Measurements from ENCODE around the gene INPP4B. TPM values are rescaled to one million over a fixed set of nuclear protein-coding genes. Genes with fewer than 3 reads are reported as not detected.

INPP4B gene
- total RNA-seq, 1 donor from 2014 or later = 84.9 TPM

DNA sequence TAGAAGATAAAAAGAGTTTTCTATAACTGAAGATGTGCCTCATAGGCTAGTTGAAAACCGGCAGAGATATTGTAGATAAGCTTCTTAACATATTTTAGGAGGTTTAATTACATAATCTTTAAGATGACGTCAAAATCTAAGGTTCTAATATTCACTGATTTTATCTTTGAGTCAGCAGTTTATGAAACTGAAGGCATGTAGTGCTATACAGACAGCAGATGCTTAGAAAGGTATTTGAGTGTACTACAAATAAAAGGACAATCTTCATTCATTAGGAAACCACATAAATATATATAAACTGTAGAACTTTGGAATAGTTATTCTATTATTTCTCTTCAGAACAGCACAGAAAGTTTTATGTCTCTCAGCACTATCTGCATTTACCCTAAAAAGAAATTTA is 704.9 kb downstream of the INPP4B start:
- DNase-seq (ENCODE audit: low spot score) = no peak

DNA sequence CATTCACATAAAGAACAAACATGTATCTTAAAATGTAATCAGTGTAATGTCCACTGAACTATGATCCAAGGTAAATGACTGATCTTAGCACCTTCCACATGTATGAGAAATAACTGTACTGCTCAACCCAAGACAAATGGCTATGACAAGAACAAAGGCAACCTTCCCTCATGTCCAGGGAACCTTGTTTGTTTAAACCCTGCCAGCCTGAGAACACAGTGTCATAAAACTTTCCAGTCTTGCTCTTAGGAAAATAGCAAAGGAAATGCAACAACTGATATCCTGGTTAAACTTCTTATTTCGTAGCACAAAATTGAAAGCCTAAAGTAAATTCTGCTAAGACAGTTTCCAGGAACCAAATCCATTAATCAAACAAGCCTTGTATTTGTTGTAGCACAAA is 715.4 kb downstream of the INPP4B start:
- DNase-seq (ENCODE audit: low spot score) = no peak

GRCh38 chr4:142129931-142130330 is 716.2 kb downstream of the INPP4B start:
- no peak for DNase-seq (ENCODE audit: low spot score)

DNA sequence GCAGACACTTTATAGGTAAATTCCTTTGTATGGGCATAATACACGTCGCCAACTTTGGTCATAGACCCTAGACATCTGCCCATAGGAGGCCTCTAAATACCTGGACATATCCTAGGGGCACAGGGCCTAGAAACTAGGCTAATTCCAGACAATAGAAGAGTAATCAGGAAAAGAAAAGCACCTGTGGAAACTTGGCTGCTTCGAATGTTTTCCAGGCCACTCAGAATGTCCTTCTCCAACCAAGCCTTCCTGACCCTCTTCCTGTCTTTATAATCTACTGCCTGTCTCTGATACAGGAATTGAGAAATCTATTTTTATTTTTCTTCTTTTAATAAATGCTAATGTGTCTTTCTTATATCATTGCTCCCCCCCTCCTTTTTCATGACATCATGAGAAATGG is 716.6 kb downstream of the INPP4B start:
- DNase-seq (ENCODE audit: low spot score) = no peak

DNA sequence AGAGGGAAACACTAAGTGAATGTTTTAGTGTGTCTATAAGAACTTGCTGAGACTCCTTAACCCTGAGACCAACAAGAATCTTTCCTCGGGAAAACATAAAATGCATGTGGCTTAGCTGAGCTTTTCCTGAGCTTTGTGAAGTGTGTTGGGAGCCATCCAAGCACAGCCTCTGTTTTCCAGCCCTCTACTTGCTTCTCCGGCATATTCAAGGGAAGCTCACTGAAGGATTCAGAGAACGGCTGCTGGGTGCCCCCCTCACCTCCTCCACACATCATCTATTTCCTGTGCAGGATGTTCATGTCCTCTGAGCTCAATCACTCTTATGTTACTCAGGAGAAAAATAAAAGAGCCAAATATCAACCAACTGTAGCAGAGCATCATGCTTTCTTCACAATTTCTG is 717.6 kb downstream of the INPP4B start:
- DNase-seq (ENCODE audit: low spot score) = no peak

- DNase-seq (ENCODE audit: low spot score) = peak; percentile 60
Measured at GRCh38 chr4:142126890-142127497, 719.1 kb downstream of the INPP4B start.

DNA sequence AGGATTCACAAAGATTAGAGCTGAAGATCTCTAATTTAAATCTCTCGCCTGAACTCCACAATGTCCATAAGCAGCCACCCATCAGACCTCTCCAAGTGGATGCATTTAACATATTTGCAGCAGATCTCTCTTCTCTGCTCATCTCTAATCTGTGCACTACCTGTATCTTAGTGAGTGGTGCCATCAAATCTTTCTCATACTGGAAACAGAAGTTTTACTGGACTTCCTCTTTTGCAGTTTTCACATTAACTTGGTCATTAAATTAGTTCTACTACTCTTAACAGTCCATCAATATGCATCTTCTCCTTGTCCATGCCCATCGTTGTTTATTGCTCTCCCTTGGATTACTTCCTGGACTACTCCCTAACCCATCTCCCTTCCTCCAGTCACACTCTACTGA is 721.2 kb downstream of the INPP4B start:
- no peak for DNase-seq (ENCODE audit: low spot score)

DNA sequence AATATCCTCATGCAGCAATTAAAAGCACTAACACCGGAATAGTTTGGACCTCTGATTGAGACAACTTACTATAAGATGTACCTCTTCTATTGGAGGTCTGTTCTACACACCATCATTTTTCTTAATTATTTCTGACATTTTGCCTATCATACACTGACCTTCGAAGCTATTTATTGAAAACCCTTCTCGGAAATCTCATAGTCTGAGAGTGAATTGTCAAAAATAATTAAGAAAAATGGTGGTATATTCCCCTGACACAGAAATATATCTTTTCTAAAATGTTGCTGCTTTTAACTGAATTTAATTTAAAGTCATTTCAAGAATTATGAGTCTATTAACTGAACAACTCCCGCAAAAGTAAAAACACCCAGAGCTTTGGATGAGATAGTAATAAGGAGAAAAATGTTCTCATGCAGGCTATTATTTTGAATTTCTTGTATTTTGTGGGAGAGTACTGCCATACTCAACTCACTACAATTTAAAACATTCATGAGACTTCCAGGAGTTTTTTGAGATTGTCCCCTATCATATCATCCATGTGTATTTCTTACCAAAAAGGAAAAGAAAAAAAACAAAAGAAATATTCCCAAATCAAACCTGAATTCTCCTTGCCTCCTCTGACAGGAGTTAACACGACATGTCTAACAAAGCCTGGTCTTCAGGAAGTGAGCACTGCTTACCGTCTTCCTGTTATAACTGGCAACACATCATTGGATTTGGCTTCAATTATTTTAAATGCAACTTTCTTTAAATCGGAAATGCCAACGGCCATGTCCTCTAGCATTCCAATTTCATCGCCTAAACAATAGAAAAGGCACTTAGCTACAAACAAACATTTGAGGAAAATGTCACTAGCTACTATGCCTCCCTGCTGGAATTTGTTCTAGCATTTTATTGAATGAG is 724.4 kb downstream of the INPP4B start:
- no peak for DNase-seq (ENCODE audit: low spot score)

GRCh38 chr4:142120921-142121320 is 725.2 kb downstream of the INPP4B start:
- no peak for DNase-seq (ENCODE audit: low spot score)

DNA sequence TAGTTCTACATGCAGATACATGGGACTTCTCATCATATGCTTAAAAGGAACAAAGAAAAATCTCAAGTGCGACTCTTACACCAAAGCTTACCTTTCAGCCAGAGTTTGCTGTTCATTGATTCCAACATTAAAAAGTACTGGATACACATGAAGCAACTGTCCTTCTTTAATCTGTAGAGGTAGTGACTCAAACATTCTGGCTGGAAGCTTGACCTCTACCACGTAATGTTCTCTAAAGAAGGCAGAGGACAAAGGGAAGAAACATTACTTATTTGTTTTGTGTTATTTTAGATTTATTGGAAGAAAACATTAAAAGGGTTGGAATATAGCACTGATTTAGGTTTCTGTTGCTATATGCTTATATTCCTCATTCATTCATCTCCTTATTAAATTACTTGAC is 733.6 kb downstream of the INPP4B start:
- DNase-seq (ENCODE audit: low spot score) = no peak

- DNase-seq (ENCODE audit: low spot score) = no peak
Measured at GRCh38 chr4:142110136-142110535, 736.0 kb downstream of the INPP4B start.

DNA sequence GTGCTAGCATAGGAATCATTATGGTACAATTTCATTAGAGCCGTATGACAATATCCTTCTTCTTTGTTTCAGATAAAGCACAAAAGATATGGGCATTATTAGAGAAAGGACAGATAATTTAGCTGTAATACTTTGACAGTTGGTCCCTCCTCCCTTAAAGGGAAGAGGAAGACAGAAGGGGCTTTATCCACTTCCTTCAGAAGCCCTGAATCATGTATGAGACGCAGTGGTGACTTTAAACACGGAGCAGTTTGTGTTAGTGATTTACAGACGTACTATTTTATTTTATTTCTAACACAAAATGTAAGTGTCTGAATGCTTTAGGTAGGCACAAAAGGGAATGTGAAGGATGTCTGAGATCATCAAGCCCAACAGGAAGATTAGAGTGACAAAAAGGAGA is 742.1 kb downstream of the INPP4B start:
- no peak for DNase-seq (ENCODE audit: low spot score)

DNA sequence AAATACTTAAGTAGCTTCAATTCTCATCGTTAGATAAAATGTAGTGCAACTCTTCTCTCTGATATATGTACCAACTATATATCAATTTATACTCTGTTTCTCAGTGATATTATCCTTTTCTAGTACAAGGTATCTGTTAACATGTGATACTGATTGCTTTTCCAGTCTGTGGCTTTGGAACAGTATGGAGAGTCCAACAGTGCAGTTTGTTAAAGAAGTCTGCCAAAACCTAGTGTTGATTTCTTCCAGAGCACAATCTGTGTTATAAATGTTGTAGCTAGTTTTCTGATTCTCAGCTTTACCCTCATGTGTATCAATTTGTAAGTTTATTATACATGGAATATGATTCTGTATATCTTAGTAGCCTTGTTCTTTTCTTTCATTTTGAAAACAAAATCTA is 744.7 kb downstream of the INPP4B start:
- no peak for DNase-seq (ENCODE audit: low spot score)

GRCh38 chr4:142100941-142101340 is 745.2 kb downstream of the INPP4B start:
- DNase-seq (ENCODE audit: low spot score) = no peak

DNA sequence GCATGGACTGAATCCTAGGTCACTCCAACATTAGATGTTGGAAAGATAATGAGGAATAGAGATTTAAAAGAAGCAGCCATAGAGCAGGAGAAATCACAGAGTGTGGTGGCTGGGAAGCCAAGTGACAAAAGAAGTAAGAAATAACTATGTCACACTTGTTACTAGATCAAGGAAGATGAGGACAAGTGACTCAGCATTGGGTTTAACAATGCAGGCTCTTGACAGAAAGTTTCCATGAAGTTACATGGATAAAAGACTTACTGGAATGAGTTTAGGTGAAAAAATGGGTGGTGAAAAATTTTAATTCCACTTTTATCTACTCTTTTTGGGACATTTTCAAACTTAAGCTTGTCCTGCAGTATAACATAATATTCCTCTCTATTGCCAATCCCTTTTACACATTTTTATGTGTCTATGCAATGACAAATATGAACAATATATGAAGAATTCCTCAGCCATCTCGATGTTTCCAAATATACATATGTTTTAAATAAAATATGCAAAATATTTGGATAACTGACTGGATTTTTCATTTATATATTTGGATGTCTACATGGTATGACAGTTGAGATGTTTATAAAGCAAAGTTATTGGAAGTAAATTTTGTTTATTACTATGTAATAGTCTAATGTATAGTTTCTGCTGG is 747.1 kb downstream of the INPP4B start:
- DNase-seq (ENCODE audit: low spot score) = no peak

- DNase-seq (ENCODE audit: low spot score) = no peak
Measured at GRCh38 chr4:142098380-142098779, 747.7 kb downstream of the INPP4B start.

DNA sequence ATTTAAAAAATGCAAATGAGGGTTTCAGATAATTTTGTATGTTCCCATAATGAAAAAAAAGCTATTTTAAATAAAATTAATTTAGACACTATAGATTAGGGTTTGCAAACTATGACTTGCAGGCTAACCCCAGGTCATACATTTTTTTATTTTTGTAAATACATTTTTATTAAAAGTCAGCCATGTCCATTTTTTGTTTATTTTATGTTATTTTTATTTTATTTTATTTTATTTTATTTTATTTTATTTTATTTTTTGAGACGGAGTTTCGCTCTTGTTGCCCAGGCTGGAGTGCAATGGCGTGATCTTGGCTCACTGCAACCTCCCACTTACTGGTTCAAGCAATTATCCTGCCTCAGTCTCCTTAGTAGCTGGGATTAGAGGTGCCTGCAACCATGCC is 749.1 kb downstream of the INPP4B start:
- no peak for DNase-seq (ENCODE audit: low spot score)

GRCh38 chr4:142095886-142096605 is 750.1 kb downstream of the INPP4B start:
- peak; percentile 53 for DNase-seq (ENCODE audit: low spot score)

- no peak for DNase-seq (ENCODE audit: low spot score)
Measured at GRCh38 chr4:142092941-142093340, 753.2 kb downstream of the INPP4B start.

DNA sequence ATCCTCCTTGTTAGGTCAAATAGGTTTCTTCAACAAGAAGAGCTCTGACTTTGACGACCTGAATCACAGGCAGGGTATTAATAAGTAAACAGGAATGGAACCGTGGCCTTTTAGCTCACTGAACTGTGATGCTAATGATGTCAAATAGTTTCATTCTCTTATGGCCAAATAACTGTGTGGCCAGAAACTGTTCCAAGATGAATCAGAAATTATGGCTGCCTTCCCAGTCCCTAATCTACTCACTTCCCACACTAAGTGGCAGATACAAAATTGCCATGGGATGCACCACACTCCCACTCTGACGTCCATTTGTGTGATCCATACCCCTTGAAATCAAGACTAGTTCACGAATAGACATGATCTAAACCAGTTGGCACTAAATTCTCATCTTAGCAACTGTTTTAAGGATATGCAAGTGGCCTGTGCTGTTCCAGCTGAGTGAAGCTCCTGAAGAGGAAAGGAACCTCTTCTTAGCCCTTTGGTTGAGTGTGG is 754.4 kb downstream of the INPP4B start:
- DNase-seq (ENCODE audit: low spot score) = no peak

GRCh38 chr4:142091085-142091513 is 755.0 kb downstream of the INPP4B start:
- DNase-seq (ENCODE audit: low spot score) = no peak

DNA sequence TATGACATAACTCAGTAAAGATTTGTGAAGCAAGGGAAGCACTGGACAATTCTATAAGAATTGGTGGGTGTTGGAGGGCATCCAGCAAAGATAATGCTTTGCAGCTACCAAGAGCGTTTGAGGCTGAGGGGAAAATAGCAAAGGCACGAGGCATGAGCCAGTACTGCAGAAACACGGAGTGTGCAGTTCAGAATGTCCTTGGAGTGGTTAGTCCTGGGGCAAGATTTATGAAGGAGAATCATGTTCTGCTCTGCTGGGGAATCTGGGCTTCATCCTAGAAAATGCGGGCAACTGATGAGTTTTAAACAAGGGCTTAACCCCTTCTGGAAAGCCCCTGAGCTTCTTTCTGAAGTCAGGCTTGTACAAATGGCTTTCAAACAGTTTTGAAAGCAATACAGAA is 757.2 kb downstream of the INPP4B start:
- no peak for DNase-seq (ENCODE audit: low spot score)
